DMS53 (cell line): ENCODE measurements around the gene PLCB1.

ENCODE experiments used
- DNase-seq: peaks from one replicate; lab custom pipeline; 2025; lab: John Stamatoyannopoulos, UW

The PLCB1 gene

DNA sequence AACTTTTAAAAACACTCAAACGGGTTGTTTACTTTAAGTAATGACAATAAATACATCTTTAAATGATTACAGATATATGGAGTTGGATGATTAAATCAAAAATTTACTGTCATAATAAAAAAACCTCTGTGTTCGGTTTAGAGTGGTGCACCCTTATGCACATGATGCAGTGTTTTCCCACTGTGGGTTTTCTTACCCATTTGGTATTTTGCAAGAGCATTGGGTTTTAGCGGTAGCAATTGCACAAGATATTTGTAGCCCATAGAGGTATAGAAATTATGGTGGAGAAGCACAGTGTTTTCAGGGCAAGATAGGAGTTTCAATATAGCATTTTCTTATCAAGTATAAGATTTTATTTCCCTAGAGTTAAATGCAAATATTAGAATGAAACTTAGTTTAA, 526.0 kb downstream of the PLCB1 start:
- DNase-seq, result no peak

GRCh38 chr20:8661229-8661952, 529.3 kb downstream of the PLCB1 start:
- DNase-seq, result no peak

DNA sequence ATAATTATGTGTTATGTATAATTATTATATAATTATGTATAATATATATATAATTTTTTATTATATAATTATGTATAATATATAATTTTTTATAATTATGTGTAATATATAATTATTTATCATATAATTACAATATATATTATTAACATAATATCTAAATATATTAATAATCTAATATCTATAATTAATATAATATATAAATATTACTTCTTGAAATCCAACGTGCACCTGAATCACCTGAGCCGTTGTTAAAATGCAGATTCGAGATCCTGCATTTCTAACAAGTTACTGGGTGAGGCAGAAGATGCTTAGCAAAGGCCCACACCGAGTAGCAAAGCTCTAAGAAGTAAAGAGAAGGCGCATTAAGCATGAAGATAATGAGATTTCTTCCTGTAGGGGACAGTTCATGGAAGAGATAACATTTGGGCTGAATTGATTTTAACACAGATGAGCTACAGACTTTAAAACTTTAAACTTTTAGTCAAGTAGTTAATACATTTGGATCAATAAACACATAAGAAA, 530.4 kb downstream of the PLCB1 start:
- no peak for DNase-seq

GRCh38 chr20:8663424-8663823, 531.4 kb downstream of the PLCB1 start:
- no peak for DNase-seq

DNA sequence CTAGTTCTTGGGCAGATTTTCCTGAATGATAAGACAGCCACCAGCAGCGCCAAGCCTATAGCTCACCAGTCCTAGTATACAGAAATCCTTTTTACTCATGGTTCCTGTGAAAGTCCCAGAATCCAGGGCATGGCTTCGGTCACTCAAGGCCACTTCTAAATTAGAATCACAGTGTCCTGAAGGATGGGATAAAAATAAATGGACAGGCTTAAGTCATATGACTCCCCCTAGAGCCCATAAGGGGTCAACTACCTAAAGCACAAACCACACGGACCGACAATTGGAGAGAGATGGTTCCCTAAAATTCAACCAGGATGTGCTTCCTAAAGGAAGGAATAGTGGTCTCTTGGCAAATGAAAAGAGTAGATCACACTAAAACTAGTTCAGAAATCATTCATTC, 532.7 kb downstream of the PLCB1 start:
- no peak for DNase-seq

DNA sequence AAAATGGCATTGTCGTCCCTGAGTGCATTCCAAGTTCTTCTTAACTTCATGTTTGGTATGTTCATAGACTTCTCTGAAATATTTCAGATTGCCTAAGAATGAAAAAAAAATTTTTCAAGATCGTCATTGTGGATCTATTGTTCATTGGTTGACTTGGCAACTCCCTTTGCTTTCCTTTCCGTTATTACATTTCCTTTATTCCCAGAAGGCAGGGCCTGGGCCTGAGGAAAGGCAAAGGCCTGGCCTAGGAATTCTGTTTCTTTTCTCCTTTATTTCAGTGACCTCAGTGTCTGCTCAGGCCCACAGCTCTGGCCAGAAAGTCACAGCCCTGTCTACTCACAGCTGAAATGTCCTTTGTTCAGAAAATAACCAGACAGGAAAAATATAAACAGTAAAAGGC, 535.2 kb downstream of the PLCB1 start:
- DNase-seq, result no peak

DNA sequence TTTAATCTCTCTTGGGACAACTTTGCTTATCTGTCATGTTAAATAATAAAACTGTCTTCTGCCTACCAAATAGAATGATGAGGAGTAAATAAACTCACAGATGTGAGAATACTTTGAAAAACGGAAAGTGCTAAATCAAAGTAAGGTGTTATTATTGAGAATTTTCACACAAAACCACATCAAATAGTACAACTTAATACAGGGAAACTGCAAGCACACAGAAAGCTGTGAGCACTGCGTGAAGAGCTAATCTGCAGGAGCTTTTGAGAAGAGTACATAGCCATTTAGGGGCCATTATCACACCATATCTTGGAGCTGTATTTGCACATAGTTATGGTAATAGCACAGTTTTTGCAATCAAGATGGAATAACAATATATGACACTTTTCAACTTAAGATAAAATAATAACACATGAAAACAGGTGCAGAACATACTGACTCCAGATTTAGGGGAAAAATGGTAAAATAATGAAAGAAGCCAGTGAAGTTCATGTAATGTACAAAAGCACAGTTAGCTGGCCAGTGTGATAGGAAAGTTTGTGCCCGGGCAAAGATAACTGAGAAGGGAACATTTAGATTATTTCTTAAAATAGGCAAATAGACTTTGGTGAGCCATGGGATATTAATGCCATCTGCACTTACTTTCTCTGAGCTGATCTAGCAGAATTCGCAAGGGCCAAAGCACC, 538.3 kb downstream of the PLCB1 start:
- DNase-seq, result no peak

DNA sequence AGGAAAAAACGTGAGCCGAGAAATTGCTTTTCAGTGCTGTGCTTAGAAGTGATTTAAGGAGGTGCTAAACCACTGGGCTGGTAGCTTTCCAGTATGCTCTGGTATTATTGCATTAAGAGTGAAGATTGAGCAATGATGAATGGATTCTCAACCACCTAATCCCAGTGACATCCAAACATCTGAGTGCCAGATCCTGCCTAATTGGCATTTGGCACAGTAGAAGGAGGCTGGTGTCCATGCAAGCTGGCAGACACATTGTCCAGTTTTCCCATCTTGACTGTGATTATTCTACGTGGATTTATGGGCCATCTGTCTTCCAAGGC, 538.8 kb downstream of the PLCB1 start:
- DNase-seq, result no peak

DNA sequence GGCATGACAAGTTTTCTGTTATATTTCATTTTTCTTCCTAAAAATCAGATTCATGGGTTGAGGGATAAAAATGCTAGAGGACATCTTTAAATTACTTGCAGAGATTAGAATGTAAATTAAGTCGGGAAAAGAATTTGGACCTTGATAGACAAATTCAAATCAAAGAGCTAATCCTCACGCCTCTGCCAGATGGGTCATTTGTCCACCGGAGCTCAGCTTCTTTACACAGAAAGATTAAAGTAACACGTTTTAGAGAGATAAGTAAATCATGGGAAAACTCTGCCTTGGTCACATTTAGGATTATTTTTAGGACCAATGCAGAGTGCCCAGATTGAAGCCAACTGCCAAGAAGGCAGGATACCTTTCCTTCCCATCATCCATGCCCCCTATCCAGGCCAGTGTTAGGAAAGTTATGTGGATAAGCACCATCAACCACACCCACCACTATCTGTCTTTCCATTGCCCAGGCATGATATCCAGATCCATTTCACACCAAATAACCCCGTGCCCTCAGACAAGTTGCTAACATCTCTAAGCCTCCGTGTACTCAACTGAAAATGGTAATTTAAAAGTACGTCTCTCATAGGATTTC, 539.4 kb downstream of the PLCB1 start:
- DNase-seq, result no peak

GRCh38 chr20:8673116-8673515, 541.0 kb downstream of the PLCB1 start:
- no peak for DNase-seq

GRCh38 chr20:8675896-8676295, 543.8 kb downstream of the PLCB1 start:
- DNase-seq, result no peak

GRCh38 chr20:8678098-8678776, 546.2 kb downstream of the PLCB1 start:
- no peak for DNase-seq

GRCh38 chr20:8689337-8689736, 557.3 kb downstream of the PLCB1 start:
- no peak for DNase-seq

GRCh38 chr20:8690074-8690473, 558.0 kb downstream of the PLCB1 start:
- DNase-seq, result no peak

GRCh38 chr20:8693709-8694108, 561.6 kb downstream of the PLCB1 start:
- no peak for DNase-seq

GRCh38 chr20:8700756-8701155, 568.7 kb downstream of the PLCB1 start:
- no peak for DNase-seq

GRCh38 chr20:8706961-8707700, 575.1 kb downstream of the PLCB1 start:
- DNase-seq, result no peak

GRCh38 chr20:8709627-8710026, 577.6 kb downstream of the PLCB1 start:
- no peak for DNase-seq

DNA sequence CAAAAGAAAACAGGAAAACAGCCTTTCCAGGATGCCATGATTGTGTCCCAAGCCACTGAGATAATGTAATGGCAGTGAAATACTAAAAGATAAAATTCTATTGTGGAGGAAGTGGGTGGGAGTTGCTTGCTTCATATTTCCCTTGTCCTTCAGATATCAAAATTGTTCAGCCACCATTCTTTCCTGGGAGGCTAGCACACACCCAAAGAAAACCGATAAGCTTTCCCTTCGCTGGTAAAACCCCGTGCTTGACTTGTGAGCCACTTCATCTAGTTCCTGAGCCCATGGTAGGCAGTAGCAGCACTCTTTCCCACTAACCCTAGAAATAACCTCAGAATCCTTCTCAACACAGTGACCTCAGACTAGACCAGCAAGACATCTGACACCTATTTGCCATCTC, 579.4 kb downstream of the PLCB1 start:
- DNase-seq, result no peak

- DNase-seq, result no peak
Measured at GRCh38 chr20:8714206-8714605, 582.1 kb downstream of the PLCB1 start.

DNA sequence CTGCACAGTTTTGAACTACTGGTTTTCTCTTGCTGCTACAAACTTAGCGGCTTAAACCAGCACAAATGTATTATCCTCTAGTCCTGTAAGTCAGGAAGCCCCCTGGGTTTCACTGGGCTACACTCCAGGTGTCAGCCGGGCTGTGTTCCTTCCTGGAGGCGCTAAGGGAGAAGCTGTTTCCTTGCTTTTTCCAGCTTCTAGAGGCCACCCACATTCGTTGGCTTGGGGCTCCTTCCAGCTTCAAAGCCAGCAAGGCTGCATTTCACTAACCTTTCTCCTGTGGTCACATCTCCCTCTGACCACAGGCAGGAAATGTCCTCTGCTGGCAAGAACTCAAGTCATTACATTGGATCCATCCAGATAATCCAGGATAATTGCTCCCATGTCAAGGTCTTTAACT, 586.2 kb downstream of the PLCB1 start:
- DNase-seq, result no peak

DNA sequence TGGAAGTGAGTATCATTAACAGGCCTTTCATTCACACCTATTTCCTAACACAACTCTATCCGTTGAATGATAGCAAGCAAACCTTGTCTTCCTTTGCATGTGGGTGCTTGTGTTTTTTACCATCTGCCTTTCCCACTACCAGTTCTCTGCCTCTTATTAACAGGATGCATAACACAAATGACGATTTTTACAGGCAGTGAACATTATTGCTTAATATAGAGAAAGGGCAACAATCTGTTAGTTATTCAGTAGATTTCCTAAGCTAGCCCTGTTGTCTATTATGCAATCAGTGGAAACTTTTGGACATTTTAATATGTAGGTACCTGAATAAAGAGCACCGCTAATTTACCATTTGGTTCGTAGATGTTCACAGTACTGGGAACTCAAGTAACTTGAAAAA, 588.0 kb downstream of the PLCB1 start:
- DNase-seq, result peak; percentile 40
